ENCODE data around the gene FOXL1. TPM values are rescaled to one million over a fixed set of nuclear protein-coding genes. Genes with fewer than 3 reads are reported as not detected.

The FOXL1 gene
- total RNA-seq, 4 donors from 2014 or later: under 0.01 to 3.2 (median 0.76) TPM; not detected in 1

- intact Hi-C loops (cut with DNase I; ENCODE audit: low total_unique reads): no loop called here
- no peak for DNase-seq
- Histone ChIP-seq H3K4me3 (no peak overlapping the region), H3K4me1 (no peaks in the 10 kb centered on the region), H3K9me3 (no peaks in the 10 kb centered on the region), H3K36me3 (no peaks in the 10 kb centered on the region), H3K27me3 (no peaks in the 10 kb centered on the region), H3K27ac (no peak overlapping the region)
- TF ChIP-seq POLR2A (IDR thresholded peaks at IDR 0.05): no peak
- no peak for TF ChIP-seq CTCF (IDR thresholded peaks at IDR 0.05)
These were observed 19.8 kb upstream of the FOXL1 start for GRCh38 chr16:86558355-86559193.

- no peak for DNase-seq
- Histone ChIP-seq H3K27ac (no peak overlapping the region), H3K27me3 (peaks cover 0 to 10% of the 10 kb centered on the region in 2 donors), H3K36me3 (no peaks in the 10 kb centered on the region), H3K4me1 (no peaks in the 10 kb centered on the region), H3K9me3 (no peaks in the 10 kb centered on the region), H3K4me3 (no peak overlapping the region)
- no peak for TF ChIP-seq POLR2A (IDR thresholded peaks at IDR 0.05)
- TF ChIP-seq CTCF (IDR thresholded peaks at IDR 0.05): no peak
- intact Hi-C loops (cut with DNase I; ENCODE audit: low total_unique reads): no loop called here
These were observed 18.5 kb upstream of the FOXL1 start for GRCh38 chr16:86559802-86560305.

- Histone ChIP-seq H3K27me3 (peaks cover 8 to 25% of the 10 kb centered on the region in 2 donors), H3K4me3 (no peak overlapping the region)
- intact Hi-C loops (cut with DNase I; ENCODE audit: low total_unique reads): no loop called here
These were observed 16.0 kb upstream of the FOXL1 start for GRCh38 chr16:86562356-86562755.

GRCh38 chr16:86563469-86564345, 14.6 kb upstream of the FOXL1 start:
- H3K9me3 ChIP-seq: no peaks in the 10 kb centered on the region
- no peaks in the 10 kb centered on the region for H3K36me3 ChIP-seq
- H3K4me1 ChIP-seq: no peaks in the 10 kb centered on the region
- H3K27me3 ChIP-seq: peaks cover 9 to 26% of the 10 kb centered on the region in 2 donors
- intact Hi-C loops (cut with DNase I; ENCODE audit: low total_unique reads): no loop called here
- no peak overlapping the region for H3K4me3 ChIP-seq
- TF ChIP-seq POLR2A (IDR thresholded peaks at IDR 0.05) (no peak), CTCF (IDR thresholded peaks at IDR 0.05) (peak; percentile 98 to 100 (median 100))
- no peak overlapping the region for H3K27ac ChIP-seq
- peak; percentile 83 to 88 for DNase-seq

More at GRCh38 chr16:86562356-86562755, 16.0 kb upstream of the FOXL1 start:
- TF ChIP-seq POLR2A (IDR thresholded peaks at IDR 0.05) (no peak), CTCF (IDR thresholded peaks at IDR 0.05) (no peak)
- no peaks in the 10 kb centered on the region for H3K36me3 ChIP-seq
- DNase-seq: no peak
- H3K4me1 ChIP-seq: no peaks in the 10 kb centered on the region
- no peak overlapping the region for H3K27ac ChIP-seq
- H3K9me3 ChIP-seq: no peaks in the 10 kb centered on the region

Data from uterus (tissue), 4 donors.